Activated naive CD4-positive, alpha-beta T cell treated with anti-CD3 and anti-CD28 coated beads, Interleukin-2, amount 50 U/mL, for 72 hours (primary cell): ENCODE measurements around the gene GSC. TPM values are rescaled to one million over a fixed set of nuclear protein-coding genes. Genes with fewer than 3 reads are reported as not detected.

Source experiments
- total RNA-seq, 2 donors: library from RNA; stranded (reverse); gene quantifications; one replicate each; pipeline ENCODE4 v1.2.3, GENCODE V29; 2022

Gene GSC
- total RNA-seq, 2 donors from 2014 or later: not detected

Other genes starting within 250 kb of the GSC start
- not detected for gene SERPINA4, start 208.7 kb downstream of the GSC start, total RNA-seq
- gene SERPINA5, start 188.7 kb downstream of the GSC start, total RNA-seq: not detected
- gene SERPINA3, start 157.7 kb downstream of the GSC start, total RNA-seq: not detected